ENCODE results near the gene AIFM2. TPM values are rescaled to one million over a fixed set of nuclear protein-coding genes. Genes with fewer than 3 reads are reported as not detected.

Gene AIFM2
- polyA plus RNA-seq, 1 experiment = 9.1 TPM

DNA sequence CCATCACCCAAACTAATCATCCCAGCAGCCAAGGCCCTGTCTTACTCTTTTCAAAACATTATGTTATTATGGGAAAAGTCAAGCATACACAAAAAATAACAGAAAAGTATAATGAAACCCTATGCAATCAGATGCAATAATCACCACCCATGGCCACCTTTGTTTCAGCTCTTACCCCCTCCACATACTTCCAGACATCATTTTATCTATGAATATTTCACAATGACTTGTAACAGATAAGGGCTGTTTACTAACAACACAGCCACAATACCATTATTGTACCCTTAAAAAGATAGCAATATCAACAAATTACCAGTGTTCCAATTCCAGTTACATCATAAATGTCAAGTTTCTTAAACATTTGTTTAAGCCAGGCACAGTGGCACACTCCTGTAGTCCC is 35.2 kb downstream of the AIFM2 start:
- no peak for DNase-seq (ENCODE audit: low read depth, low spot score)
- POLR2A ChIA-PET = no interaction called here
- Histone ChIP-seq H3K4me3 (ENCODE audit: low read depth, low read length) (no peak overlapping the region), H3K9me3 (ENCODE audit: control insufficient read depth, insufficient read depth, low read length) (no peaks in the 10 kb centered on the region), H3K27me3 (ENCODE audit: control insufficient read depth, insufficient read depth, low read length) (no peaks in the 10 kb centered on the region), H3K27ac (ENCODE audit: low read depth, low read length) (no peak overlapping the region)
- CTCF ChIA-PET = interaction anchor here (6.9 kb wide), 1 partner anchor 18 kb away, joined by 55 read pairs; no protein-coding TSS in a partner anchor
- no peak for TF ChIP-seq CTCF (IDR thresholded peaks at IDR 0.05; ENCODE audit: low read depth, low read length)

- no peak overlapping the region for H3K27ac ChIP-seq (ENCODE audit: low read depth, low read length)
- no peaks in the 10 kb centered on the region for H3K27me3 ChIP-seq (ENCODE audit: control insufficient read depth, insufficient read depth, low read length)
- DNase-seq (ENCODE audit: low read depth, low spot score) = no peak
- H3K4me3 ChIP-seq (ENCODE audit: low read depth, low read length) = no peak overlapping the region
- H3K9me3 ChIP-seq (ENCODE audit: control insufficient read depth, insufficient read depth, low read length) = no peaks in the 10 kb centered on the region
- TF ChIP-seq CTCF (IDR thresholded peaks at IDR 0.05; ENCODE audit: low read depth, low read length) = no peak
- ChIA-PET CTCF (interaction anchor here (1.2 to 6.9 kb wide), 3 partner anchors 10 to 22 kb away, joined by 3 to 55 read pairs (median 4); no protein-coding TSS in a partner anchor), POLR2A (no interaction called here)
These were observed 35.8 kb downstream of the AIFM2 start for GRCh38 chr10:70096705-70097420.

DNA sequence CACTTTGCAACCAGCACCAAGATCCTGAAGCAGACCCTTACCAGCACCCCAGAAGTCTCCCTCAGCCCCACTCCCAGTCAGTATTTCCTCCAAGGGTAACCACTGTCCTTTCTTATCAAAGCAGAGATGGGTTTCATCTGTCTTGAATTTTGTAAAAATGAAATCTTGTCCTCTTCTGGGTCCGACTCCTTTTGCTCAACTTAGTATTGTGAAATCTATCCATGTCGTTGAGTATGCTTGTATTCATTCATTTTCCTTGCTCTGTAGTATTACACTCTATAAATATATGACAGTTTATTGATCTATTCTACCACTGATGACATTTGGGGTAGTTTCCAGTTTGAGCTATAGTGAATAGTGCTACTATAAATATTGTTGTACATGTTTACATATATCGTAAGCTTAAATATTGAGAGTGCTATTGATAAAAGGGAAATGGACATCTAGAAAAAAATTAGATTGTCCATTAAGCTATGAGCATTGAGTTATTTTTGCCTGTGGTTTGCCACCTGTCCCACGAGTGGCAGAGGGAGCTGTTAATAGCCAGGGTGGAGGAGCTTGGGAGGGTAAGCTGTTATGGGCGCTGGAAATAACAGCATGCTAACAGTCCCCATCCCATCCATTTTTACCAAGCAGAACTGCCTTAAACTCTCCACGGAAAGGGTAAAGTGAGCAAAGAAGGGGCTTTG is 36.5 kb downstream of the AIFM2 start:
- DNase-seq (ENCODE audit: low read depth, low spot score) = no peak
- ChIA-PET CTCF (interaction anchor here (1.2 to 6.9 kb wide), 3 partner anchors 11 to 23 kb away, joined by 3 to 55 read pairs (median 4); no protein-coding TSS in a partner anchor), POLR2A (no interaction called here)
- Histone ChIP-seq H3K9me3 (ENCODE audit: control insufficient read depth, insufficient read depth, low read length) (no peaks in the 10 kb centered on the region), H3K27me3 (ENCODE audit: control insufficient read depth, insufficient read depth, low read length) (no peaks in the 10 kb centered on the region), H3K27ac (ENCODE audit: low read depth, low read length) (no peak overlapping the region), H3K4me3 (ENCODE audit: low read depth, low read length) (no peak overlapping the region)
- TF ChIP-seq CTCF (IDR thresholded peaks at IDR 0.05; ENCODE audit: low read depth, low read length) = no peak

- no peak for TF ChIP-seq CTCF (IDR thresholded peaks at IDR 0.05; ENCODE audit: low read depth, low read length)
- ChIA-PET CTCF (interaction anchor here (0.7 to 6.9 kb wide), 2 partner anchors 16 to 22 kb away, joined by 3 to 55 read pairs; no protein-coding TSS in a partner anchor), POLR2A (no interaction called here)
- H3K9me3 ChIP-seq (ENCODE audit: control insufficient read depth, insufficient read depth, low read length) = no peaks in the 10 kb centered on the region
- H3K27me3 ChIP-seq (ENCODE audit: control insufficient read depth, insufficient read depth, low read length) = no peaks in the 10 kb centered on the region
- DNase-seq (ENCODE audit: low read depth, low spot score) = no peak
- no peak overlapping the region for H3K27ac ChIP-seq (ENCODE audit: low read depth, low read length)
- H3K4me3 ChIP-seq (ENCODE audit: low read depth, low read length) = no peak overlapping the region
These were observed 38.4 kb downstream of the AIFM2 start for GRCh38 chr10:70094250-70094649.
